ENCODE measurements around the gene NKX3-2.

The NKX3-2 gene

GRCh38 chr4:13545394-13545808 lies 1.1 kb upstream of the NKX3-2 start:
- no peak for TF ChIP-seq CTCF (conservative IDR thresholded peaks at IDR 0.05)
- H3K27ac ChIP-seq: no peak overlapping the region

- TF ChIP-seq CTCF (conservative IDR thresholded peaks at IDR 0.05): no peak
- no peak overlapping the region; the same call in 1 of the 2 replicates for H3K27ac ChIP-seq
These were observed 492 bp upstream of the NKX3-2 start for GRCh38 chr4:13544606-13545393.

GRCh38 chr4:13543032-13543838 lies 1.1 kb downstream of the NKX3-2 start:
- H3K27ac ChIP-seq: no peak overlapping the region
- TF ChIP-seq CTCF (conservative IDR thresholded peaks at IDR 0.05): no peak

- no peak for TF ChIP-seq CTCF (conservative IDR thresholded peaks at IDR 0.05)
- no peak overlapping the region for H3K27ac ChIP-seq
These were observed 1.7 kb downstream of the NKX3-2 start for GRCh38 chr4:13542577-13543031.

- TF ChIP-seq CTCF (conservative IDR thresholded peaks at IDR 0.05): peak; percentile 59
- H3K27ac ChIP-seq: no peak overlapping the region
These were observed 2.4 kb downstream of the NKX3-2 start for GRCh38 chr4:13541720-13542576.

GRCh38 chr4:13541176-13541604 lies 3.1 kb downstream of the NKX3-2 start:
- no peak for TF ChIP-seq CTCF (conservative IDR thresholded peaks at IDR 0.05)
- H3K27ac ChIP-seq: no peak overlapping the region

Measured in VCaP (cell line).